GM21576 (cell line): ENCODE results near the gene TWIST2.

Experiments used
- ATAC-seq: cut with Tn5 transposase; IDR thresholded peaks from one replicate; pipeline ENCODE4 v1.9.1; 2021; ENCODE audit warnings: mild to moderate bottlenecking, moderate library complexity; ENCODE audit not compliant: unreplicated experiment

The TWIST2 gene

GRCh38 chr2:238872026-238872425 lies 24.1 kb downstream of the TWIST2 start:
- ATAC-seq = no peak

GRCh38 chr2:238872628-238873380 lies 24.9 kb downstream of the TWIST2 start:
- ATAC-seq = no peak

- ATAC-seq = no peak
Observed at GRCh38 chr2:238873381-238873801, 25.5 kb downstream of the TWIST2 start.

GRCh38 chr2:238873841-238874240 lies 26.0 kb downstream of the TWIST2 start:
- no peak for ATAC-seq

GRCh38 chr2:238874330-238875050 lies 26.6 kb downstream of the TWIST2 start:
- no peak for ATAC-seq

GRCh38 chr2:238875101-238875470 lies 27.2 kb downstream of the TWIST2 start:
- no peak for ATAC-seq

- ATAC-seq = no peak
Observed at GRCh38 chr2:238875471-238876231, 27.8 kb downstream of the TWIST2 start.

GRCh38 chr2:238876232-238876630 lies 28.3 kb downstream of the TWIST2 start:
- no peak for ATAC-seq

GRCh38 chr2:238878051-238878735 lies 30.3 kb downstream of the TWIST2 start:
- no peak for ATAC-seq

- ATAC-seq = no peak
Observed at GRCh38 chr2:238879043-238879442, 31.2 kb downstream of the TWIST2 start.

GRCh38 chr2:238879621-238880377 lies 31.9 kb downstream of the TWIST2 start:
- no peak for ATAC-seq

- ATAC-seq = no peak
Observed at GRCh38 chr2:238881353-238882081, 33.6 kb downstream of the TWIST2 start.

- no peak for ATAC-seq
Observed at GRCh38 chr2:238882082-238882755, 34.3 kb downstream of the TWIST2 start.

- no peak for ATAC-seq
Observed at GRCh38 chr2:238883421-238883901, 35.6 kb downstream of the TWIST2 start.

- ATAC-seq = no peak
Observed at GRCh38 chr2:238884122-238884811, 36.4 kb downstream of the TWIST2 start.

- ATAC-seq = no peak
Observed at GRCh38 chr2:238884812-238885408, 37.0 kb downstream of the TWIST2 start.

- no peak for ATAC-seq
Observed at GRCh38 chr2:238886453-238887094, 38.7 kb downstream of the TWIST2 start.
